HL-60 (cell line): ENCODE measurements around the gene GPS2.

Experiments used
- DNase-seq, 2 experiments: peaks; one replicate each; pipeline ENCODE4 v3.0.0-alpha.2; 2010 to 2020; ENCODE audit warnings: low read depth in 1 of 2, low spot score in 1 of 2
- H3K27ac ChIP-seq: fragments of 250-450 bp; sonication (Bioruptor Pico); replicated peaks from 2 replicates; pipeline ENCODE4 v1.5.1; 2020; ENCODE audit warnings: mild to moderate bottlenecking, moderate library complexity
- H3K27me3 ChIP-seq: fragments of 250-450 bp; sonication (Bioruptor Pico); 2 replicates; pipeline ENCODE4 v1.5.1; 2021; ENCODE audit warnings: mild to moderate bottlenecking, moderate library complexity; ENCODE audit not compliant: insufficient read depth, poor library complexity, severe bottlenecking
- H3K4me3 ChIP-seq: replicated peaks from 2 replicates; pipeline ENCODE4 v1.5.1; 2011; ENCODE audit warnings: mild to moderate bottlenecking, control low read depth, low read length; ENCODE audit not compliant: insufficient read depth
- CTCF ChIP-seq: IDR thresholded peaks from one replicate; pipeline ENCODE4 v1.5.1; 2011; ENCODE audit warnings: low read length, control low read depth, inconsistent platforms; ENCODE audit not compliant: insufficient read depth
- GABPA ChIP-seq: IDR thresholded peaks from 2 replicates; pipeline ENCODE4 v1.6.1; 2012; ENCODE audit warnings: low read depth
- POLR2AphosphoS5 ChIP-seq: IDR thresholded peaks from 2 replicates; pipeline ENCODE4 v1.6.1; 2012; ENCODE audit warnings: low read depth
- REST ChIP-seq: IDR thresholded peaks from 2 replicates; pipeline ENCODE4 v1.6.1; 2012; ENCODE audit warnings: low read depth; ENCODE audit not compliant: insufficient replicate concordance
- SPI1 ChIP-seq: IDR thresholded peaks from 2 replicates; pipeline ENCODE4 v1.6.1; 2012; ENCODE audit warnings: low read depth, mild to moderate bottlenecking, borderline replicate concordance

The GPS2 gene

GRCh38 chr17:7280519-7281073, 34.6 kb downstream of the GPS2 start:
- peak; percentile 50 to 67 for DNase-seq
- H3K27me3 ChIP-seq = no peaks in the 10 kb centered on the region
- no peak overlapping the region for H3K27ac ChIP-seq
- TF ChIP-seq CTCF = peak; percentile 65
- no peak for TF ChIP-seq POLR2AphosphoS5
- peak overlapping the region; percentile 25 for H3K4me3 ChIP-seq

- no peak for TF ChIP-seq CTCF
- TF ChIP-seq REST = no peak
- no peak for TF ChIP-seq SPI1
- TF ChIP-seq POLR2AphosphoS5 = no peak
- TF ChIP-seq GABPA = no peak
- Histone ChIP-seq H3K27ac (no peak overlapping the region), H3K27me3 (no peaks in the 10 kb centered on the region), H3K4me3 (no peak overlapping the region)
- no peak for DNase-seq
Measured at GRCh38 chr17:7279448-7279847, 35.7 kb downstream of the GPS2 start.

GRCh38 chr17:7266784-7267183, 48.4 kb downstream of the GPS2 start:
- H3K27ac ChIP-seq = no peak overlapping the region
- H3K27me3 ChIP-seq = no peaks in the 10 kb centered on the region
- no peak for TF ChIP-seq POLR2AphosphoS5
- H3K4me3 ChIP-seq = no peak overlapping the region
- DNase-seq = no peak

- TF ChIP-seq GABPA (no peak), POLR2AphosphoS5 (no peak), REST (no peak), CTCF (no peak), SPI1 (no peak)
- Histone ChIP-seq H3K27me3 (peaks cover 2% of the 10 kb centered on the region), H3K27ac (no peak overlapping the region), H3K4me3 (no peak overlapping the region)
- no peak for DNase-seq
Measured at GRCh38 chr17:7263801-7264078, 51.4 kb downstream of the GPS2 start.
